ENCODE results near the gene EMID1. TPM values are rescaled to one million over a fixed set of nuclear protein-coding genes. Genes with fewer than 3 reads are reported as not detected.

Gene EMID1
- total RNA-seq, 1 donor from 2014 or later, result 10.4 TPM

- peak overlapping the region; percentile 99 for H3K4me3 Mint-ChIP-seq
- no peak for TF ChIP-seq CTCF (conservative IDR thresholded peaks at IDR 0.05)
- H3K9me3 Mint-ChIP-seq, result no peaks in the 10 kb centered on the region
- DNase-seq (ENCODE audit: low read depth, low spot score), result no peak
- peaks cover 30% of the 10 kb centered on the region for H3K36me3 Mint-ChIP-seq (ENCODE audit: low read depth)
- H3K27ac Mint-ChIP-seq (ENCODE audit: unreplicated experiment), result peak overlapping the region; percentile 98
- H3K27me3 Mint-ChIP-seq (ENCODE audit: low read depth), result peaks cover 2% of the 10 kb centered on the region
- peaks cover 60% of the 10 kb centered on the region for H3K4me1 Mint-ChIP-seq
Measured at GRCh38 chr22:29269230-29269604, 63.5 kb downstream of the EMID1 start.

GRCh38 chr22:29269731-29270474, 64.2 kb downstream of the EMID1 start:
- no peaks in the 10 kb centered on the region for H3K9me3 Mint-ChIP-seq
- TF ChIP-seq CTCF (conservative IDR thresholded peaks at IDR 0.05), result no peak
- H3K27me3 Mint-ChIP-seq (ENCODE audit: low read depth), result peaks cover 2% of the 10 kb centered on the region
- peaks cover 63% of the 10 kb centered on the region for H3K4me1 Mint-ChIP-seq
- H3K27ac Mint-ChIP-seq (ENCODE audit: unreplicated experiment), result peak overlapping the region; percentile 98
- no peak for DNase-seq (ENCODE audit: low read depth, low spot score)
- H3K36me3 Mint-ChIP-seq (ENCODE audit: low read depth), result peaks cover 36% of the 10 kb centered on the region
- H3K4me3 Mint-ChIP-seq, result peak overlapping the region; percentile 99

- DNase-seq (ENCODE audit: low read depth, low spot score), result no peak
- Mint-ChIP-seq H3K27ac (ENCODE audit: unreplicated experiment) (peak overlapping the region; percentile 23), H3K4me1 (peaks cover 65% of the 10 kb centered on the region), H3K36me3 (ENCODE audit: low read depth) (peaks cover 42% of the 10 kb centered on the region), H3K4me3 (peak overlapping the region; percentile 99), H3K27me3 (ENCODE audit: low read depth) (peaks cover 2% of the 10 kb centered on the region), H3K9me3 (no peaks in the 10 kb centered on the region)
- no peak for TF ChIP-seq CTCF (conservative IDR thresholded peaks at IDR 0.05)
Measured at GRCh38 chr22:29270475-29271271, 65.0 kb downstream of the EMID1 start.

GRCh38 chr22:29272624-29273023, 66.9 kb downstream of the EMID1 start:
- no peak overlapping the region for H3K27ac Mint-ChIP-seq (ENCODE audit: unreplicated experiment)
- peaks cover 50% of the 10 kb centered on the region for H3K4me1 Mint-ChIP-seq
- H3K36me3 Mint-ChIP-seq (ENCODE audit: low read depth), result peaks cover 50% of the 10 kb centered on the region
- DNase-seq (ENCODE audit: low read depth, low spot score), result no peak
- H3K9me3 Mint-ChIP-seq, result no peaks in the 10 kb centered on the region
- H3K27me3 Mint-ChIP-seq (ENCODE audit: low read depth), result peaks cover 2% of the 10 kb centered on the region
- peak overlapping the region; percentile 39 for H3K4me3 Mint-ChIP-seq
- no peak for TF ChIP-seq CTCF (conservative IDR thresholded peaks at IDR 0.05)

- no peak overlapping the region for H3K27ac Mint-ChIP-seq (ENCODE audit: unreplicated experiment)
- peaks cover 33% of the 10 kb centered on the region for H3K4me1 Mint-ChIP-seq
- no peak overlapping the region for H3K4me3 Mint-ChIP-seq
- no peak for TF ChIP-seq CTCF (conservative IDR thresholded peaks at IDR 0.05)
- no peaks in the 10 kb centered on the region for H3K27me3 Mint-ChIP-seq (ENCODE audit: low read depth)
- peaks cover 46% of the 10 kb centered on the region for H3K36me3 Mint-ChIP-seq (ENCODE audit: low read depth)
- no peak for DNase-seq (ENCODE audit: low read depth, low spot score)
- no peaks in the 10 kb centered on the region for H3K9me3 Mint-ChIP-seq
Measured at GRCh38 chr22:29275167-29275566, 69.5 kb downstream of the EMID1 start.
